Astrocyte of the cerebellum (primary cell): ENCODE data around the gene ARHGEF40.

Experiments
- DNase-seq: peaks from one replicate; pipeline ENCODE4 v3.0.0-alpha.2; 2011; ENCODE audit warnings: low read depth
- H3K4me3 ChIP-seq: 2 replicates; pipeline ENCODE4 v1.5.1; 2011; ENCODE audit warnings: mild to moderate bottlenecking, low read depth, low read length, moderate library complexity
- in situ Hi-C: cut with HindIII; loops from 2 replicates; pipeline ENCODE4 v1.10.0; 2017; ENCODE audit warnings: low sequenced_read_pairs
- TF ChIP-seq, protein P1 (sequence below): IDR thresholded peaks from 2 replicates; pipeline ENCODE4 v1.5.1; 2012; ENCODE audit warnings: low read length, low read depth, moderate library complexity, mild to moderate bottlenecking; ENCODE audit errors: missing control alignments

The ARHGEF40 gene

GRCh38 chr14:21102521-21103410 lies 32.7 kb downstream of the ARHGEF40 start:
- in situ Hi-C loops: no loop called here
- no peak for DNase-seq
- peak overlapping the region; percentile 61 for H3K4me3 ChIP-seq
- TF ChIP-seq, protein P1, sequence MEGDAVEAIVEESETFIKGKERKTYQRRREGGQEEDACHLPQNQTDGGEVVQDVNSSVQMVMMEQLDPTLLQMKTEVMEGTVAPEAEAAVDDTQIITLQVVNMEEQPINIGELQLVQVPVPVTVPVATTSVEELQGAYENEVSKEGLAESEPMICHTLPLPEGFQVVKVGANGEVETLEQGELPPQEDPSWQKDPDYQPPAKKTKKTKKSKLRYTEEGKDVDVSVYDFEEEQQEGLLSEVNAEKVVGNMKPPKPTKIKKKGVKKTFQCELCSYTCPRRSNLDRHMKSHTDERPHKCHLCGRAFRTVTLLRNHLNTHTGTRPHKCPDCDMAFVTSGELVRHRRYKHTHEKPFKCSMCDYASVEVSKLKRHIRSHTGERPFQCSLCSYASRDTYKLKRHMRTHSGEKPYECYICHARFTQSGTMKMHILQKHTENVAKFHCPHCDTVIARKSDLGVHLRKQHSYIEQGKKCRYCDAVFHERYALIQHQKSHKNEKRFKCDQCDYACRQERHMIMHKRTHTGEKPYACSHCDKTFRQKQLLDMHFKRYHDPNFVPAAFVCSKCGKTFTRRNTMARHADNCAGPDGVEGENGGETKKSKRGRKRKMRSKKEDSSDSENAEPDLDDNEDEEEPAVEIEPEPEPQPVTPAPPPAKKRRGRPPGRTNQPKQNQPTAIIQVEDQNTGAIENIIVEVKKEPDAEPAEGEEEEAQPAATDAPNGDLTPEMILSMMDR: no peak

GRCh38 chr14:21103411-21103709 lies 33.3 kb downstream of the ARHGEF40 start:
- TF ChIP-seq, protein P1: no peak
- in situ Hi-C loops: no loop called here

DNA sequence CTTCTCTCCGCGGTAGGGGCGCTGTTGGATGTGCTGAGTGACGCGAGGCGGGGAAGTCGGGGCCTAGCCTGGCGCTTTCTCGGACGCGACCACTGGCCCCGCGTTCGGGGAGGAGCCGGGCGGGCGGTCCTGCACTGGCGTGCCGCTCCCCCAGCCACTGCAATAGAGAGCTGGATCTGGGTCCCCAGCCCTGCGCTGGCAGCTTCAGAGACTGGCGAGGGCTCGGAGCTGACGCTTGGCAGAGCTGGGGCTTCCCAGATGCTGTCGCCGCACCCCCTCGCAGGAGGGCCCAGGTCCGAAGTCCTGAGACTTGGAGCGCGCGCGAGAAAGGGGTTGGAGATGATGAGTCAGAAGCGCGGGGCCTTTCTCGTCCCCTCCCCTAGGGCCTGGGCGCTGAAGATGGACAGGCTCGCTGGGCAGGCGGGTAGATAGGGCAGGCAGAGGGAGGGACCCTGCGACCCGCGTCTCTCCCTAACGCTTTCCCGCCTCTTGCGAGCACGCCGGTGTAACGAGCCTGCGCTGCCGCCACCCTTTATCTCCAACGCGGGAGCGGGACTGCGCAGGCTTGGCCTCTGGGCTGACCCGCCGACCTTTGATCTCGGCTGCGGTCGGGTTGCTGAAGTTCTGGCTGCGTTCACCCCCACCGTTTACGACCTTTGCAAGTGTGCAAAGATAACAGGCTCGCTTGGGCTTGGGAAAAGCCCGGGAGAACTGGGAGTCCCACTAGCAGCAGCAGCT lies 33.8 kb downstream of the ARHGEF40 start:
- DNase-seq: peak; percentile 88
- in situ Hi-C loops: no loop called here
- peak overlapping the region; percentile 61 for H3K4me3 ChIP-seq
- TF ChIP-seq, protein P1: peak; percentile 74

More at GRCh38 chr14:21103411-21103709, 33.3 kb downstream of the ARHGEF40 start:
- no peak for DNase-seq
- peak overlapping the region; percentile 61 for H3K4me3 ChIP-seq

- in situ Hi-C loops: loop anchor here (5.0 kb wide), 2 partner anchors 42 to 53 kb away; partner anchors contain the start of gene OR5AU1
- H3K4me3 ChIP-seq: peak overlapping the region; percentile 61
These were observed 34.5 kb downstream of the ARHGEF40 start for GRCh38 chr14:21104448-21105060.

GRCh38 chr14:21105095-21105494 lies 35.0 kb downstream of the ARHGEF40 start:
- no peak for DNase-seq
- H3K4me3 ChIP-seq: no peak overlapping the region
- TF ChIP-seq, protein P1: no peak
- in situ Hi-C loops: loop anchor here (5.0 kb wide), 2 partner anchors 43 to 52 kb away; partner anchors contain the start of gene OR5AU1

More at GRCh38 chr14:21104448-21105060, 34.5 kb downstream of the ARHGEF40 start:
- TF ChIP-seq, protein P1: peak; percentile 100
- peak; percentile 43 for DNase-seq

DNA sequence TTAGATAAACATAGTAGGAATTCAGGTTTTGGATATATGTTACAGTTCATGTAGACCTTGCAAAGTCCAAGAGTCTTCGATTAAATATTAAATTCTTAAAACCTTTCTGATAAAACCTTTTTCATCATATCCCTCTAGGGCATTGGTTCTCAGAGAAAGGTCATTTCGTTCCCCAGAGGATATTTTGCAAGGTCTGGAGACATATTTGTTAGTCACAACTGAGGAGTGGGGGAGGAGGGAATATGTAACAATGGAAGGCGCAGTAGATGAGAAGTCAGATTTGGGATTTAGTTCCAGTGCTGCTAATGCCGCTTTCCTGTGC lies 36.0 kb downstream of the ARHGEF40 start:
- in situ Hi-C loops: loop anchor here (5.0 kb wide), 2 partner anchors 44 to 51 kb away; partner anchors contain the start of gene OR5AU1
- no peak overlapping the region for H3K4me3 ChIP-seq
- TF ChIP-seq, protein P1: no peak
- no peak for DNase-seq
